ENCODE data around the gene RAB28. TPM values are rescaled to one million over a fixed set of nuclear protein-coding genes. Genes with fewer than 3 reads are reported as not detected.

RAB28 gene
- total RNA-seq, 1 experiment from 2014 or later = 17.1 TPM

- Mint-ChIP-seq H3K36me3 (peaks cover 9% of the 10 kb centered on the region), H3K27ac (peak overlapping the region; percentile 71; the same call in 1 of the 2 replicates), H3K4me1 (peaks cover 27% of the 10 kb centered on the region), H3K27me3 (ENCODE audit: low read depth) (no peaks in the 10 kb centered on the region), H3K9me3 (peaks cover 18% of the 10 kb centered on the region), H3K4me3 (no peak overlapping the region)
- ChIA-PET POLR2A (no interaction called here), CTCF (no interaction called here)
- peak; percentile 24; the same call in 1 of the 2 replicates for ATAC-seq
- no peak for TF ChIP-seq CREB1 (CRISPR knock-in tag; IDR thresholded peaks at IDR 0.05)
- TF ChIP-seq HMGA2 (CRISPR knock-in tag; IDR thresholded peaks at IDR 0.05) = no peak
- TF ChIP-seq TEAD4 (CRISPR knock-in tag; IDR thresholded peaks at IDR 0.05) = no peak
- no peak for TF ChIP-seq STAT6 (CRISPR knock-in tag; conservative IDR thresholded peaks at IDR 0.05; ENCODE audit: low read depth)
- no peak for TF ChIP-seq FOXK1 (CRISPR knock-in tag; IDR thresholded peaks at IDR 0.05)
- TF ChIP-seq, protein P1, sequence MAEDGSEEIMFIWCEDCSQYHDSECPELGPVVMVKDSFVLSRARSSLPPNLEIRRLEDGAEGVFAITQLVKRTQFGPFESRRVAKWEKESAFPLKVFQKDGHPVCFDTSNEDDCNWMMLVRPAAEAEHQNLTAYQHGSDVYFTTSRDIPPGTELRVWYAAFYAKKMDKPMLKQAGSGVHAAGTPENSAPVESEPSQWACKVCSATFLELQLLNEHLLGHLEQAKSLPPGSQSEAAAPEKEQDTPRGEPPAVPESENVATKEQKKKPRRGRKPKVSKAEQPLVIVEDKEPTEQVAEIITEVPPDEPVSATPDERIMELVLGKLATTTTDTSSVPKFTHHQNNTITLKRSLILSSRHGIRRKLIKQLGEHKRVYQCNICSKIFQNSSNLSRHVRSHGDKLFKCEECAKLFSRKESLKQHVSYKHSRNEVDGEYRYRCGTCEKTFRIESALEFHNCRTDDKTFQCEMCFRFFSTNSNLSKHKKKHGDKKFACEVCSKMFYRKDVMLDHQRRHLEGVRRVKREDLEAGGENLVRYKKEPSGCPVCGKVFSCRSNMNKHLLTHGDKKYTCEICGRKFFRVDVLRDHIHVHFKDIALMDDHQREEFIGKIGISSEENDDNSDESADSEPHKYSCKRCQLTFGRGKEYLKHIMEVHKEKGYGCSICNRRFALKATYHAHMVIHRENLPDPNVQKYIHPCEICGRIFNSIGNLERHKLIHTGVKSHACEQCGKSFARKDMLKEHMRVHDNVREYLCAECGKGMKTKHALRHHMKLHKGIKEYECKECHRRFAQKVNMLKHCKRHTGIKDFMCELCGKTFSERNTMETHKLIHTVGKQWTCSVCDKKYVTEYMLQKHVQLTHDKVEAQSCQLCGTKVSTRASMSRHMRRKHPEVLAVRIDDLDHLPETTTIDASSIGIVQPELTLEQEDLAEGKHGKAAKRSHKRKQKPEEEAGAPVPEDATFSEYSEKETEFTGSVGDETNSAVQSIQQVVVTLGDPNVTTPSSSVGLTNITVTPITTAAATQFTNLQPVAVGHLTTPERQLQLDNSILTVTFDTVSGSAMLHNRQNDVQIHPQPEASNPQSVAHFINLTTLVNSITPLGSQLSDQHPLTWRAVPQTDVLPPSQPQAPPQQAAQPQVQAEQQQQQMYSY (CRISPR knock-in tag; IDR thresholded peaks at IDR 0.05) = no peak
- TF ChIP-seq ZNF396 (CRISPR knock-in tag; IDR thresholded peaks at IDR 0.05; ENCODE audit: borderline replicate concordance) = no peak
- TF ChIP-seq GTF2I (CRISPR knock-in tag; conservative IDR thresholded peaks at IDR 0.05) = no peak
- TF ChIP-seq ZSCAN18 (CRISPR knock-in tag; IDR thresholded peaks at IDR 0.05) = no peak
- TF ChIP-seq MLX (CRISPR knock-in tag; IDR thresholded peaks at IDR 0.05) = no peak
- TF ChIP-seq, protein P2, sequence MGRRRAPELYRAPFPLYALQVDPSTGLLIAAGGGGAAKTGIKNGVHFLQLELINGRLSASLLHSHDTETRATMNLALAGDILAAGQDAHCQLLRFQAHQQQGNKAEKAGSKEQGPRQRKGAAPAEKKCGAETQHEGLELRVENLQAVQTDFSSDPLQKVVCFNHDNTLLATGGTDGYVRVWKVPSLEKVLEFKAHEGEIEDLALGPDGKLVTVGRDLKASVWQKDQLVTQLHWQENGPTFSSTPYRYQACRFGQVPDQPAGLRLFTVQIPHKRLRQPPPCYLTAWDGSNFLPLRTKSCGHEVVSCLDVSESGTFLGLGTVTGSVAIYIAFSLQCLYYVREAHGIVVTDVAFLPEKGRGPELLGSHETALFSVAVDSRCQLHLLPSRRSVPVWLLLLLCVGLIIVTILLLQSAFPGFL (CRISPR knock-in tag; IDR thresholded peaks at IDR 0.05; ENCODE audit: borderline replicate concordance) = no peak
- no peak for TF ChIP-seq NFE2L1 (CRISPR knock-in tag; IDR thresholded peaks at IDR 0.05)
- TF ChIP-seq JAZF1 (CRISPR knock-in tag; IDR thresholded peaks at IDR 0.05) = no peak
- TF ChIP-seq ATF3 (CRISPR knock-in tag; conservative IDR thresholded peaks at IDR 0.05) = no peak
- DNase-seq (ENCODE audit: low spot score) = no peak
Measured at GRCh38 chr4:13325744-13326143, 158.4 kb downstream of the RAB28 start.

GRCh38 chr4:13323921-13324320 lies 160.2 kb downstream of the RAB28 start:
- H3K9me3 Mint-ChIP-seq = peaks cover 11% of the 10 kb centered on the region
- H3K4me3 Mint-ChIP-seq = no peak overlapping the region
- no peak for TF ChIP-seq GABPB1 (CRISPR knock-in tag; IDR thresholded peaks at IDR 0.05)
- TF ChIP-seq SMAD3 (CRISPR knock-in tag; IDR thresholded peaks at IDR 0.05; ENCODE audit: borderline replicate concordance) = no peak
- TF ChIP-seq JAZF1 (CRISPR knock-in tag; IDR thresholded peaks at IDR 0.05) = no peak
- no peak for TF ChIP-seq ATF1 (CRISPR knock-in tag; IDR thresholded peaks at IDR 0.05)
- TF ChIP-seq, protein P3, sequence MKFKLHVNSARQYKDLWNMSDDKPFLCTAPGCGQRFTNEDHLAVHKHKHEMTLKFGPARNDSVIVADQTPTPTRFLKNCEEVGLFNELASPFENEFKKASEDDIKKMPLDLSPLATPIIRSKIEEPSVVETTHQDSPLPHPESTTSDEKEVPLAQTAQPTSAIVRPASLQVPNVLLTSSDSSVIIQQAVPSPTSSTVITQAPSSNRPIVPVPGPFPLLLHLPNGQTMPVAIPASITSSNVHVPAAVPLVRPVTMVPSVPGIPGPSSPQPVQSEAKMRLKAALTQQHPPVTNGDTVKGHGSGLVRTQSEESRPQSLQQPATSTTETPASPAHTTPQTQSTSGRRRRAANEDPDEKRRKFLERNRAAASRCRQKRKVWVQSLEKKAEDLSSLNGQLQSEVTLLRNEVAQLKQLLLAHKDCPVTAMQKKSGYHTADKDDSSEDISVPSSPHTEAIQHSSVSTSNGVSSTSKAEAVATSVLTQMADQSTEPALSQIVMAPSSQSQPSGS (CRISPR knock-in tag; IDR thresholded peaks at IDR 0.05; ENCODE audit: borderline replicate concordance, low read depth) = no peak
- TF ChIP-seq TEAD1 (CRISPR knock-in tag; IDR thresholded peaks at IDR 0.05) = no peak
- TF ChIP-seq ZNF317 (CRISPR knock-in tag; IDR thresholded peaks at IDR 0.05; ENCODE audit: borderline replicate concordance, low read depth) = no peak
- H3K36me3 Mint-ChIP-seq = peaks cover 9% of the 10 kb centered on the region
- H3K27ac Mint-ChIP-seq = no peak overlapping the region
- no peaks in the 10 kb centered on the region for H3K27me3 Mint-ChIP-seq (ENCODE audit: low read depth)
- ChIA-PET POLR2A (no interaction called here), CTCF (interaction anchor here (1.0 to 1.6 kb wide), 2 partner anchors 75 to 107 kb away, joined by 3 to 8 read pairs; no protein-coding TSS in a partner anchor)
- no peak for DNase-seq (ENCODE audit: low spot score)
- peaks cover 29% of the 10 kb centered on the region for H3K4me1 Mint-ChIP-seq
- ATAC-seq = no peak
